ENCODE measurements around the gene SYNJ2.

Gene SYNJ2

DNA sequence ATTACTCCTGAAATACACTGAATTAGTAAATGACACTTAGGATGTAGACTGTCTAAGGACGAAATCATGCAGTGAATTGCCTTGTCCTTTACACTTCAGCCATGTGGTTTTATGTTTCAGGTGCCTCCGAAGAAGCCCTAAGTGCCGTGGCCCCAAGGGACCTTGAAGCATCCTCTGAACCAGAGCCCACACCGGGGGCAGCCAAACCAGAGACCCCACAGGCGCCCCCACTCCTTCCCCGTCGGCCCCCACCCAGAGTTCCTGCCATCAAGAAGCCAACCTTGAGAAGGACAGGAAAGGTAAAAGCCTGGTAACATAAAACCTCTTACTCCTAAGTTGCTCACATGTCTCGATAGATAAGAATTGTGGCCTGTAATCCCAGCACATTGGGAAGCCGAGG is 111.1 kb downstream of the SYNJ2 start:
- TF ChIP-seq, protein P1, sequence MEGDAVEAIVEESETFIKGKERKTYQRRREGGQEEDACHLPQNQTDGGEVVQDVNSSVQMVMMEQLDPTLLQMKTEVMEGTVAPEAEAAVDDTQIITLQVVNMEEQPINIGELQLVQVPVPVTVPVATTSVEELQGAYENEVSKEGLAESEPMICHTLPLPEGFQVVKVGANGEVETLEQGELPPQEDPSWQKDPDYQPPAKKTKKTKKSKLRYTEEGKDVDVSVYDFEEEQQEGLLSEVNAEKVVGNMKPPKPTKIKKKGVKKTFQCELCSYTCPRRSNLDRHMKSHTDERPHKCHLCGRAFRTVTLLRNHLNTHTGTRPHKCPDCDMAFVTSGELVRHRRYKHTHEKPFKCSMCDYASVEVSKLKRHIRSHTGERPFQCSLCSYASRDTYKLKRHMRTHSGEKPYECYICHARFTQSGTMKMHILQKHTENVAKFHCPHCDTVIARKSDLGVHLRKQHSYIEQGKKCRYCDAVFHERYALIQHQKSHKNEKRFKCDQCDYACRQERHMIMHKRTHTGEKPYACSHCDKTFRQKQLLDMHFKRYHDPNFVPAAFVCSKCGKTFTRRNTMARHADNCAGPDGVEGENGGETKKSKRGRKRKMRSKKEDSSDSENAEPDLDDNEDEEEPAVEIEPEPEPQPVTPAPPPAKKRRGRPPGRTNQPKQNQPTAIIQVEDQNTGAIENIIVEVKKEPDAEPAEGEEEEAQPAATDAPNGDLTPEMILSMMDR (IDR thresholded peaks at IDR 0.05; ENCODE audit: low read depth, low read length, missing control alignments): no peak
- H3K27me3 ChIP-seq (replicated peaks): no peaks in the 10 kb centered on the region
- no peak overlapping the region for H3K27ac ChIP-seq
- H3K4me3 ChIP-seq (ENCODE audit: low read depth, low read length): no peak overlapping the region
- no peak for DNase-seq
- in situ Hi-C loops (cut with HindIII; ENCODE audit: low pct_ligation_motif_present, low sequenced_read_pairs): no loop called here
- peaks cover 89% of the 10 kb centered on the region for H3K36me3 ChIP-seq (replicated peaks)

DNA sequence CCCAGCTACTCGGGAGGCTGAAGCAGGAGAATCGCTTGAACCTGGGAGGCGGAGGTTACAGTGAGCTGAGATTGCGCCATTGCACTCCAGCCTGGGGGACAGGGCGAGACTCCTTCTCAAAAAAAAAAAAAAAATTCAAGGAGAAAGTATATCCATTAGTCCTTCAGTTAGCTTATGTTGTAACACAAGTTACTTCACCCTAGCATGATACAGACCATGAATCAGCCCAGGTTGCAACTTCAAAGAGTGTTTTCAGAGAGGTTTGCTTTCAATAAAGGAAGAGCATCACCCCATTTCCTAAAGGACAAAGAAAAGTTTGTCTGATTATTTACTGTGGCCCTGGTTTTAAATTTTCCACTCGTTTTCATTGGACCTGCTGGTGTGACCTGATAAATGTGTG is 113.4 kb downstream of the SYNJ2 start:
- Histone ChIP-seq H3K4me3 (ENCODE audit: low read depth, low read length) (no peak overlapping the region), H3K27ac (no peak overlapping the region), H3K36me3 (replicated peaks) (peaks cover 83% of the 10 kb centered on the region), H3K27me3 (replicated peaks) (no peaks in the 10 kb centered on the region)
- TF ChIP-seq, protein P1 (IDR thresholded peaks at IDR 0.05; ENCODE audit: low read depth, low read length, missing control alignments): no peak
- no peak for DNase-seq
- in situ Hi-C loops (cut with HindIII; ENCODE audit: low pct_ligation_motif_present, low sequenced_read_pairs): no loop called here

DNA sequence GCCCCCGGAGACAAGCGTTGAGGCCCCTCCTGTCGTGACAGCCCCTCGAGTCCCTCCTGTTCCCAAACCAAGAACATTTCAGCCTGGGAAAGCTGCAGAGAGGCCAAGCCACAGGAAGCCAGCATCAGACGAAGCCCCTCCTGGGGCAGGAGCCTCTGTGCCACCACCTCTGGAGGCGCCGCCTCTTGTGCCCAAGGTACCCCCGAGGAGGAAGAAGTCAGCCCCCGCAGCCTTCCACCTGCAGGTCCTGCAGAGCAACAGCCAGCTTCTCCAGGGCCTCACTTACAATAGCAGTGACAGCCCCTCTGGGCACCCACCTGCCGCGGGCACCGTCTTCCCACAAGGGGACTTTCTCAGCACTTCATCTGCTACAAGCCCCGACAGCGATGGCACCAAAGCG is 114.0 kb downstream of the SYNJ2 start:
- TF ChIP-seq, protein P1 (IDR thresholded peaks at IDR 0.05; ENCODE audit: low read depth, low read length, missing control alignments): no peak
- H3K27ac ChIP-seq: no peak overlapping the region
- in situ Hi-C loops (cut with HindIII; ENCODE audit: low pct_ligation_motif_present, low sequenced_read_pairs): no loop called here
- no peaks in the 10 kb centered on the region for H3K27me3 ChIP-seq (replicated peaks)
- no peak overlapping the region for H3K4me3 ChIP-seq (ENCODE audit: low read depth, low read length)
- H3K36me3 ChIP-seq (replicated peaks): peaks cover 82% of the 10 kb centered on the region
- no peak for DNase-seq

DNA sequence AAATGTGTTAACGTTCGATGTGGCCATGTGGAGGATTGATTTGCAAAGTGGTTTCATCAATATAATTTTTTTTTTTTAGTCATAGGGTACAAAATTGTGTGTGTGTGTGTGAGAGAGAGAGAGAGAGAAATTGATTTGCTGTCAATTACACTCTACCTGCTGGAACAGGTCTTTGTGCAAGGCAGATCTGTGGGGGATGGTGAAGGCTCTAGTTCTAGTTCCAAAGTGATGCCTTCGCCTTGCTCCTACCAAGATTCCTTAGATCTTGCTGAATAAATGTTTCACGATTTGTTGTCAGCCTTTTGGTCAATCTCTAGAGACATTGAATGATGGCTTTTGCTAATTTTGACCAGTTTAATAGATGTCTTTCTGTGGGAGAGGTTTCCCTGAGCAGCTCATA is 121.6 kb downstream of the SYNJ2 start:
- Histone ChIP-seq H3K4me3 (ENCODE audit: low read depth, low read length) (no peak overlapping the region), H3K27ac (no peak overlapping the region), H3K36me3 (replicated peaks) (peaks cover 21% of the 10 kb centered on the region), H3K27me3 (replicated peaks) (no peaks in the 10 kb centered on the region)
- in situ Hi-C loops (cut with HindIII; ENCODE audit: low pct_ligation_motif_present, low sequenced_read_pairs): no loop called here
- TF ChIP-seq, protein P1 (IDR thresholded peaks at IDR 0.05; ENCODE audit: low read depth, low read length, missing control alignments): no peak
- DNase-seq: no peak

DNA sequence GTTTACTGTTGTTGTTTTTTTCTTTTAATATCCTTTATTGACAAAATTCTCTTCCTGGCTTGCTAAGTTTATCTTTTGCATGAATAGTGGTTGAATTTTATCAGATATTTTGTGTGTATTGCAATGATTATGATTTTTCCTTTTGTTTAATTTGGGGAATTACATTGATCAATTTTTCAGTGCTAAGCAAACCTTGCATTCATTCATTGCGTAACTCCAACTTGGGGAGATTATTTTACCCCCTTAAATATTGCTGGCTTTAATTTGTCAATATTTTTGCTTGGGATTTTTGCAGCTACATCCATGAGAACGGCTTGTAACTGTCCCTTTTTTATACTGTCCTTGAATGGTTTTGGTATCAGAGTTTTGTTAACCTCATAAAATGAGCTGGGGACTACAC is 123.0 kb downstream of the SYNJ2 start:
- no peak for DNase-seq
- Histone ChIP-seq H3K27ac (no peak overlapping the region), H3K27me3 (replicated peaks) (no peaks in the 10 kb centered on the region), H3K4me3 (ENCODE audit: low read depth, low read length) (no peak overlapping the region), H3K36me3 (replicated peaks) (peaks cover 19% of the 10 kb centered on the region)
- TF ChIP-seq, protein P1 (IDR thresholded peaks at IDR 0.05; ENCODE audit: low read depth, low read length, missing control alignments): no peak
- in situ Hi-C loops (cut with HindIII; ENCODE audit: low pct_ligation_motif_present, low sequenced_read_pairs): no loop called here

DNA sequence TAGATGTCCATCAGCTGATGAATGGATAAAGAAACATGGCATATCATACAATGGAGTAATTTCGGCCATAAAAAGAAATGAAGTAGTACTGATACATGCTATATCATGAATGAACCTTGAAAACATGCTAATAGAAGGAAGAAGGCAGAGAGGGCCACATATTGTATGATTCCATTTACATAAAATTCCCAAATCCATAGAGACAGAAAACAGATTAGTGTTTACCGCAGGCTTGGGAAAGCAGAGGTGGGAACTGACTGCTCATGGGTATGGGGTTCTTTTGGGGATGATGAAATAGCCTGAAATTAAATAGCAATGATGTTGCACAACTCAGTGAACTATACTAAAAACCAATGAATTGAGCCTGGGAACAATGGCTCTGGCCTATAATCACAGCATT is 128.1 kb downstream of the SYNJ2 start:
- in situ Hi-C loops (cut with HindIII; ENCODE audit: low pct_ligation_motif_present, low sequenced_read_pairs): no loop called here
- no peak for DNase-seq
- TF ChIP-seq, protein P1 (IDR thresholded peaks at IDR 0.05; ENCODE audit: low read depth, low read length, missing control alignments): no peak
- Histone ChIP-seq H3K27ac (no peak overlapping the region), H3K36me3 (replicated peaks) (peaks cover 7% of the 10 kb centered on the region), H3K27me3 (replicated peaks) (no peaks in the 10 kb centered on the region), H3K4me3 (ENCODE audit: low read depth, low read length) (no peak overlapping the region)

Data from brain microvascular endothelial cell (primary cell).